Upper lobe of left lung (tissue), 4 donors: Measurements from ENCODE around the gene VKORC1.

Experiments used
- CTCF ChIP-seq, 6 experiments: fragments of 450-650 bp in 4 of 6; fragments of 200-600 bp in 2 of 6; sonication (generic) in 2 of 6; IDR thresholded peaks; one replicate each; pipeline ENCODE4 v1.5.1; 2016 to 2019; ENCODE audit warnings: antibody characterized with exemption in 6 of 6
- EP300 ChIP-seq, 4 donors: sonication (generic); formaldehyde crosslinking; IDR thresholded peaks; one replicate each; pipeline ENCODE4 v1.5.1; 2017; ENCODE audit warnings: antibody characterized with exemption in 4 of 4, control low read depth in 2 of 4
- POLR2A ChIP-seq, 4 donors: fragments of 450-650 bp; IDR thresholded peaks; one replicate each; pipeline ENCODE4 v1.5.1; 2016 to 2017; ENCODE audit warnings: antibody characterized with exemption in 4 of 4, mild to moderate bottlenecking in 2 of 4
- POLR2AphosphoS5 ChIP-seq, 2 donors: sonication (generic); formaldehyde crosslinking; IDR thresholded peaks; one replicate each; pipeline ENCODE4 v1.5.1; 2017; ENCODE audit warnings: antibody characterized with exemption in 2 of 2

GRCh38 chr16:31073970-31074813 lies 20.4 kb downstream of the VKORC1 start, which contains the start of the genes ZNF646 and ZNF668:
- TF ChIP-seq CTCF (IDR thresholded peaks at IDR 0.05), result peak in 2 of 6 experiments; percentile 2 to 7
- peak; percentile 92 to 94 for TF ChIP-seq POLR2AphosphoS5 (IDR thresholded peaks at IDR 0.05)
- TF ChIP-seq POLR2A (IDR thresholded peaks at IDR 0.05), result peak; percentile 48 to 83 (median 74)
- peak in 2 of 4 donors; percentile 72 to 75 for TF ChIP-seq EP300 (IDR thresholded peaks at IDR 0.05)
